B cell (primary cell): ENCODE measurements around the gene CDC42EP4.

ENCODE experiments used
- CTCF ChIP-seq: fragments of 200-600 bp; IDR thresholded peaks from one replicate; pipeline ENCODE4 v1.8.0; 2022; ENCODE audit warnings: antibody characterized with exemption, mild to moderate bottlenecking
- EZH2 ChIP-seq: IDR thresholded peaks from 2 replicates; pipeline ENCODE4 v1.6.1; 2012; ENCODE audit warnings: borderline replicate concordance, low read depth, mild to moderate bottlenecking, moderate library complexity, low read length; ENCODE audit not compliant: insufficient read depth, poor library complexity, severe bottlenecking

GRCh38 chr17:73347351-73347750 lies 35.5 kb upstream of the CDC42EP4 start:
- TF ChIP-seq CTCF (no peak), EZH2 (no peak)
